CD14-positive monocyte (primary cell): Measurements from ENCODE around the gene KLC1. TPM values are rescaled to one million over a fixed set of nuclear protein-coding genes. Genes with fewer than 3 reads are reported as not detected.

ENCODE experiments used
- DNase-seq, 3 donors: peaks; one replicate each; pipeline ENCODE4 v3.0.0-alpha.2; 2011 to 2022
- H2AFZ ChIP-seq: 2 replicates; pipeline ENCODE4 v1.6.0; 2012; ENCODE audit warnings: mild to moderate bottlenecking, low read depth, low read length, inconsistent platforms; ENCODE audit not compliant: insufficient read depth, poor library complexity, severe bottlenecking
- H3K27ac ChIP-seq, 2 donors: 1 replicate in 1 of 2; 2 replicates in 1 of 2; pipeline ENCODE4 v1.5.1; 2012 to 2013; ENCODE audit warnings: low read length in 2 of 2, control low read depth in 1 of 2, inconsistent platforms in 1 of 2, low read depth in 1 of 2, mild to moderate bottlenecking in 1 of 2
- H3K27me3 ChIP-seq, 2 donors: one replicate each; pipeline versions ENCODE4 v1.6.0 to v1.6.1; 2011 to 2013; ENCODE audit warnings: low read length in 2 of 2; ENCODE audit not compliant: control insufficient read depth in 2 of 2, insufficient read depth in 2 of 2
- H3K36me3 ChIP-seq, 2 donors: replicated peaks in 1 of 2; 1 replicate in 1 of 2; 2 replicates in 1 of 2; pipeline versions ENCODE4 v1.5.1 to v1.6.1; 2012 to 2013; ENCODE audit warnings: low read length in 2 of 2, control low read depth in 1 of 2, inconsistent platforms in 1 of 2, mild to moderate bottlenecking in 1 of 2; ENCODE audit not compliant: insufficient read depth in 2 of 2, control insufficient read depth in 1 of 2
- H3K4me1 ChIP-seq, 2 donors: 1 replicate in 1 of 2; 2 replicates in 1 of 2; pipeline versions ENCODE4 v1.5.1 to v1.6.1; 2012 to 2013; ENCODE audit warnings: low read length in 2 of 2, control low read depth in 1 of 2, inconsistent platforms in 1 of 2, mild to moderate bottlenecking in 1 of 2, moderate library complexity in 1 of 2; ENCODE audit not compliant: insufficient read depth in 2 of 2, control insufficient read depth in 1 of 2
- H3K4me2 ChIP-seq: replicated peaks from 2 replicates; pipeline ENCODE3; 2012; ENCODE audit warnings: low read length, moderate library complexity, mild to moderate bottlenecking; ENCODE audit not compliant: poor library complexity, severe bottlenecking; ENCODE audit errors: extremely low read depth
- H3K4me3 ChIP-seq, 3 experiments: fragments of 200-600 bp in 1 of 3; sonication (generic) in 1 of 3; replicated peaks in 1 of 3; 1 replicate in 2 of 3; 2 replicates in 1 of 3; pipeline ENCODE4 v1.5.1; 2011 to 2013; ENCODE audit warnings: low read length in 3 of 3, mild to moderate bottlenecking in 3 of 3, control low read depth in 2 of 3, low read depth in 2 of 3, inconsistent platforms in 1 of 3, moderate library complexity in 1 of 3
- H3K79me2 ChIP-seq: 2 replicates; pipeline ENCODE4 v1.6.0; 2012; ENCODE audit warnings: mild to moderate bottlenecking, control low read depth, inconsistent platforms, low read length, moderate library complexity; ENCODE audit not compliant: insufficient read depth
- H3K9ac ChIP-seq: 2 replicates; pipeline ENCODE4 v1.6.0; 2017; ENCODE audit warnings: low read length, mild to moderate bottlenecking; ENCODE audit not compliant: insufficient read depth, poor library complexity, severe bottlenecking
- H3K9me3 ChIP-seq, 2 donors: replicated peaks in 1 of 2; 1 replicate in 1 of 2; 2 replicates in 1 of 2; pipeline versions ENCODE4 v1.5.1 to v1.6.1; 2012 to 2013; ENCODE audit warnings: low read length in 2 of 2, control low read depth in 1 of 2; ENCODE audit not compliant: control insufficient read depth in 1 of 2, insufficient read depth in 1 of 2
- H4K20me1 ChIP-seq: 2 replicates; pipeline ENCODE4 v1.6.0; 2012; ENCODE audit warnings: mild to moderate bottlenecking, low read length, control low read depth, moderate library complexity; ENCODE audit not compliant: insufficient read depth
- H3K27ac Mint-ChIP-seq, 7 donors: one replicate each; pipeline ENCODE4 v1.8.0; 2020; ENCODE audit warnings: mild to moderate bottlenecking in 7 of 7, mixed read lengths in 7 of 7, moderate library complexity in 6 of 7, inconsistent platforms in 2 of 7
- H3K27me3 Mint-ChIP-seq, 3 donors: one replicate each; pipeline ENCODE4 v1.8.0; 2021 to 2022; ENCODE audit warnings: low read depth in 3 of 3, mild to moderate bottlenecking in 3 of 3, mixed read lengths in 3 of 3, moderate library complexity in 3 of 3, inconsistent platforms in 1 of 3
- H3K36me3 Mint-ChIP-seq, 2 donors: one replicate each; pipeline ENCODE4 v1.8.0; 2020; ENCODE audit warnings: mixed read lengths in 2 of 2, inconsistent platforms in 1 of 2, mild to moderate bottlenecking in 1 of 2
- H3K4me1 Mint-ChIP-seq: one replicate; pipeline ENCODE4 v1.8.0; 2020; ENCODE audit warnings: mild to moderate bottlenecking, mixed read lengths
- H3K4me3 Mint-ChIP-seq, 2 donors: one replicate each; pipeline ENCODE4 v1.8.0; 2020; ENCODE audit warnings: mild to moderate bottlenecking in 2 of 2, mixed read lengths in 2 of 2, moderate library complexity in 1 of 2
- H3K9me3 Mint-ChIP-seq, 7 donors: one replicate each; pipeline ENCODE4 v1.8.0; 2020 to 2022; ENCODE audit warnings: mixed read lengths in 7 of 7, mild to moderate bottlenecking in 6 of 7, moderate library complexity in 6 of 7, inconsistent platforms in 2 of 7
- CTCF ChIP-seq: fragments of 200-600 bp; IDR thresholded peaks from one replicate; pipeline ENCODE4 v1.8.0; 2022; ENCODE audit warnings: antibody characterized with exemption, mild to moderate bottlenecking
- WGBS: methylation state at CpG from one replicate; pipeline ENCODE4 v1.1.5; 2013; ENCODE audit warnings: missing lambda C conversion rate; ENCODE audit not compliant: insufficient coverage; 5-methylcytosine and 5-hydroxymethylcytosine counted together
- intact Hi-C, 2 donors: fragments of 100-400 bp; cut with micrococcal nuclease; formaldehyde crosslinking; loops; one replicate each; pipeline versions ENCODE4 v1.15.0 to v1.15.1; 2023
- polyA plus RNA-seq, 3 donors: library from polyadenylated mRNA; depleted of rRNA in 1 of 3; unstranded in 2 of 3; stranded (reverse) in 1 of 3; fragments of 300-500 nt in 2 of 3; fragments of >200 nt in 1 of 3; fragmentation: Illumina TruSeq in 2 of 3; gene quantifications; 1 replicate in 2 of 3; 2 replicates in 1 of 3; pipeline ENCODE4 v1.2.3, GENCODE V29; 2012 to 2021

The KLC1 gene
- polyA plus RNA-seq, 3 donors = 41.5 to 108 (median 46.6) TPM

- Histone ChIP-seq H3K27me3 (no peaks in the 10 kb centered on the region), H3K4me2 (no peak overlapping the region), H3K4me1 (no peaks in the 10 kb centered on the region), H3K36me3 (peaks cover 0 to 1% of the 10 kb centered on the region in 2 donors), H3K4me3 (no peak overlapping the region), H4K20me1 (no peaks in the 10 kb centered on the region), H3K79me2 (no peaks in the 10 kb centered on the region), H2AFZ (no peak overlapping the region), H3K9ac (no peak overlapping the region), H3K27ac (no peak overlapping the region), H3K9me3 (no peaks in the 10 kb centered on the region)
- DNase-seq = no peak
- Mint-ChIP-seq H3K27me3 (peaks cover 3 to 6% (median 4%) of the 10 kb centered on the region in 3 donors), H3K36me3 (peaks cover 5% of the 10 kb centered on the region in 2 donors), H3K4me3 (no peak overlapping the region), H3K9me3 (no peaks in the 10 kb centered on the region), H3K27ac (no peak overlapping the region), H3K4me1 (peaks cover 7% of the 10 kb centered on the region)
- intact Hi-C loops = no loop called here
- TF ChIP-seq CTCF = no peak
- WGBS = 100% methylated on average over 2 of the region's 6 CpGs
Observed at GRCh38 chr14:103739466-103739792, 110.4 kb downstream of the KLC1 start.

- Mint-ChIP-seq H3K27me3 (peaks cover 3 to 9% (median 6%) of the 10 kb centered on the region in 3 donors), H3K4me1 (peaks cover 7% of the 10 kb centered on the region), H3K36me3 (peaks cover under 1 to 3% of the 10 kb centered on the region in 2 donors), H3K27ac (no peak overlapping the region), H3K9me3 (no peaks in the 10 kb centered on the region), H3K4me3 (no peak overlapping the region)
- 96% methylated on average over 30 of the region's 30 CpGs for WGBS
- H3K9me3 ChIP-seq = no peaks in the 10 kb centered on the region
- no peak overlapping the region for H3K27ac ChIP-seq
- H3K4me2 ChIP-seq = no peak overlapping the region
- H2AFZ ChIP-seq = no peak overlapping the region
- no peaks in the 10 kb centered on the region for H3K27me3 ChIP-seq
- no peak overlapping the region for H3K9ac ChIP-seq
- H3K4me3 ChIP-seq = no peak overlapping the region
- no peaks in the 10 kb centered on the region for H4K20me1 ChIP-seq
- H3K36me3 ChIP-seq = no peaks in the 10 kb centered on the region
- intact Hi-C loops = no loop called here
- no peak for DNase-seq
- no peaks in the 10 kb centered on the region for H3K4me1 ChIP-seq
- no peak for TF ChIP-seq CTCF
- no peaks in the 10 kb centered on the region for H3K79me2 ChIP-seq
Observed at GRCh38 chr14:103739793-103740501, 110.9 kb downstream of the KLC1 start.
